Measurements from ENCODE around the gene ACYP2.

The ACYP2 gene

DNA sequence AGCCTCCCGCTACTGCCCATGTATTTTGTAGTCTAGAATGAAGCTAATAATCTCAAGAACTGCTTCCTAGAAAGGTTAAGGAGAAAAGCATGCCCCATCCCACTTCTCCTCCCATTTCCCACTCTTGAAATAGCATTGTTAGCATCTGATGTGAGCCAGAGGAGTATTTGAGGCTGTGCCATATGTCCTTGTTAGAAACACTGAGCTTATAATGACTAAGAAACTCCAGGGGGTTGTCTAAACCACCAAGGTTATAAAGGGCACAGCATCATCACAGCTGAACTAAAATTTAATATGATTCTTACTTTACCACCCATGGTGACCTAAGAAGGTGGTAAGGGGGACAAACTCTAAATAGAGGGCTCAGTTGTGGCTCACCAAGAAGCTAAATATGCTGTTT, 124.0 kb downstream of the ACYP2 start:
- no peak for DNase-seq (ENCODE audit: low spot score)
- TF ChIP-seq, protein P1, sequence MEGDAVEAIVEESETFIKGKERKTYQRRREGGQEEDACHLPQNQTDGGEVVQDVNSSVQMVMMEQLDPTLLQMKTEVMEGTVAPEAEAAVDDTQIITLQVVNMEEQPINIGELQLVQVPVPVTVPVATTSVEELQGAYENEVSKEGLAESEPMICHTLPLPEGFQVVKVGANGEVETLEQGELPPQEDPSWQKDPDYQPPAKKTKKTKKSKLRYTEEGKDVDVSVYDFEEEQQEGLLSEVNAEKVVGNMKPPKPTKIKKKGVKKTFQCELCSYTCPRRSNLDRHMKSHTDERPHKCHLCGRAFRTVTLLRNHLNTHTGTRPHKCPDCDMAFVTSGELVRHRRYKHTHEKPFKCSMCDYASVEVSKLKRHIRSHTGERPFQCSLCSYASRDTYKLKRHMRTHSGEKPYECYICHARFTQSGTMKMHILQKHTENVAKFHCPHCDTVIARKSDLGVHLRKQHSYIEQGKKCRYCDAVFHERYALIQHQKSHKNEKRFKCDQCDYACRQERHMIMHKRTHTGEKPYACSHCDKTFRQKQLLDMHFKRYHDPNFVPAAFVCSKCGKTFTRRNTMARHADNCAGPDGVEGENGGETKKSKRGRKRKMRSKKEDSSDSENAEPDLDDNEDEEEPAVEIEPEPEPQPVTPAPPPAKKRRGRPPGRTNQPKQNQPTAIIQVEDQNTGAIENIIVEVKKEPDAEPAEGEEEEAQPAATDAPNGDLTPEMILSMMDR (IDR thresholded peaks at IDR 0.05; ENCODE audit: borderline replicate concordance, control extremely low read depth, extremely low read depth, insufficient read depth, missing control alignments) = no peak
- in situ Hi-C loops (cut with MboI; ENCODE audit: low sequenced_read_pairs, unreplicated experiment) = no loop called here

DNA sequence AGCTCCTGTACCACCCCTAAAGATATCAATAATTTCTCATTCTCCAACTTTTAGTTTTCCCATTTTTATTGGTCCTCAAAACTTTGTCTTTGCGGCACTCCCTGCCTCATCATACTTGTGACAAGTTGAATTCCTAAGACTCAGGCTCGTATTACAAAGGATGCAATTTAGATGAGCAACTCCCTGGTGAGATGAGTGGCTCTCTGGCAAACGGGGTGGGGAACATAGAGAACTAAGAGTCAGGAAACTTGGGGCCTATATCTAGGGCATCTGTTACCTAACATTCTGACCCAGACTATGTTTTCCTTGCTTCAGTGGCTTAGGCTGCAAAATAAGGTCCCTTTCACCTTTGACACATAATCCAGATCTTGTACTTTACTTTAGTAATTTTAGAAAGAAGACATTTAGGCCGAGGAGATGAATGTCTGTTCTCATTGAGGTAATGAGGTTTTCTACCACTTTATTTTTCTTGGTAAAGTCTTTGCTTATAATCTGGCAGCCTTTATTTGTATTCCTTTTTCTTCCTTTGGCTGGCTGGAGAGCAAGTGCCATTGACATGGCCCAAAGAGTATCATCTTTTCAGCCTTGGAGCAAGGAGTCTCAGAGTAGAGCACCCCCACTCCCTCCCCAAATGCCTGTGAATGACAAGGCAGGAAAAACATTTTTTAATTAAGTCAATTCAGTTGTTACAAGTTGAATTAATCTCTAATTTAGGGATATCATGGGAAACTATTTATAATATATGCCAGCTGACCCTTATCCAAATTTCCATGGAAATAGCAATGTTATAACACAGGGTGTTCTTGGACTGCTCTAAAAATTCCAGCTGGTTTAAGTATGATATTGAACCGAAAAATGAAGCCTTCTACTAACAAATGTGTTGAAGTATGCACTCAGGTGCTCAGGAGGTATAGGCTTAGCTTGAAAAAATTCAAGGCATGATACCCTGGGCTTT, 125.4 kb downstream of the ACYP2 start:
- DNase-seq (ENCODE audit: low spot score) = no peak
- in situ Hi-C loops (cut with MboI; ENCODE audit: low sequenced_read_pairs, unreplicated experiment) = no loop called here
- TF ChIP-seq, protein P1 (IDR thresholded peaks at IDR 0.05; ENCODE audit: borderline replicate concordance, control extremely low read depth, extremely low read depth, insufficient read depth, missing control alignments) = no peak

DNA sequence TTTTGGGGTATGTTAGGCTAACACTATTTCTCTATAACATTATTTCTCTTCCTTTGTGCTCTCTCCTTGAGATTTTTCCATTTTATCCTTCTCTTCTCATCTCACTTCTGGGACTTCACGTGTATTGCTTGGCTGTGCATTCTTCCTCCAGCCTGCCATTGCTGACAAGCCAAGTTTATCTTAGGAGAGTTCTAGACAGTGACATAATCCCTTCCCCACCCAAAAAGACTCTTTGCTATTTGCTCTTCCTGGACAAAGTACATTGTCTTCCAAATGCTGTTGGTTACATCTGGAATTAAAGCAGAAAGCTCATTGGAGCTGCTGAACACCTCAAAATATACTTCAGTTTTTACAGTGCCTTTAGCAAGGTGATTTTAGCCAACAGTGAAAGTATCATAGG, 131.7 kb downstream of the ACYP2 start:
- in situ Hi-C loops (cut with MboI; ENCODE audit: low sequenced_read_pairs, unreplicated experiment) = no loop called here
- no peak for DNase-seq (ENCODE audit: low spot score)
- TF ChIP-seq, protein P1 (IDR thresholded peaks at IDR 0.05; ENCODE audit: borderline replicate concordance, control extremely low read depth, extremely low read depth, insufficient read depth, missing control alignments) = no peak

DNA sequence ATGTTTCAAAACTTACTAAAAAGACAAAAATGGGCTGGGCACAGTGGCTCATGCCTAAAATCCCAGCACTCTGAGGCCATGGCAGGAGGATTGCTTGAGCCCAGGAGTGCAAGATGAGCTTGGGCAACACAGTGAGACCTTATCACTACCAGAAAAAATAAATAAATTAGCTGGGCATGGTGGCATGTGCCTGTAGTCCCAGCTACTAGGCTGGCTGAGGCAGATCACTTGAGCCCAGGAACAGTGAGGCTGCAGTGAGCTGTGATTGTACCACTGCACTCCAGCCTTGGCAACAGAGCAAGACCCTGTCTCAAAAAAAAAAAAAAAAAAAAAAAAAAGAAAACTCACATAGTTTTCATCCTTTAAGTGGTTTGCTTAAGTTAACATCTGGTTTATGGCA, 134.2 kb downstream of the ACYP2 start:
- in situ Hi-C loops (cut with MboI; ENCODE audit: low sequenced_read_pairs, unreplicated experiment) = no loop called here
- TF ChIP-seq, protein P1 (IDR thresholded peaks at IDR 0.05; ENCODE audit: borderline replicate concordance, control extremely low read depth, extremely low read depth, insufficient read depth, missing control alignments) = no peak
- DNase-seq (ENCODE audit: low spot score) = no peak

DNA sequence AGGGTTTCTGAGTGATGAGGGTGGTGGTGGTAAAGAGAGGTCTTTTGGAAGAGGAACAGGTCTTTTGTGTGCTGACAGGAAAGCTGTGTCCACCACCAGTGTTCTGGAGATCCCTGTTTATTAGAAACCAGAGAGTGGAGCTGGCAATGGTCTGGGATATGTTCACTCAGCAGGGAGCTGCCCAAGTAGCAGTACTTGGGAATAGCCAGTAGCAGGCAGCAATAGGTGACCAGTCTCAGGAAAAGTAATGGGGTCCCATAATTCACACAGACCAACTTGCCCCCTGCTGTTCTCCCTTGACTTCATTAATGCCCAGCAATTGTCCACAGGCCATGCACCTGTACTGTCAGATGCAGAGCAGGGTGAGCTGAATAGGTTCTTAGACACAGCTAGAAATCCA, 138.8 kb downstream of the ACYP2 start:
- TF ChIP-seq, protein P1 (IDR thresholded peaks at IDR 0.05; ENCODE audit: borderline replicate concordance, control extremely low read depth, extremely low read depth, insufficient read depth, missing control alignments) = no peak
- in situ Hi-C loops (cut with MboI; ENCODE audit: low sequenced_read_pairs, unreplicated experiment) = no loop called here
- DNase-seq (ENCODE audit: low spot score) = no peak

DNA sequence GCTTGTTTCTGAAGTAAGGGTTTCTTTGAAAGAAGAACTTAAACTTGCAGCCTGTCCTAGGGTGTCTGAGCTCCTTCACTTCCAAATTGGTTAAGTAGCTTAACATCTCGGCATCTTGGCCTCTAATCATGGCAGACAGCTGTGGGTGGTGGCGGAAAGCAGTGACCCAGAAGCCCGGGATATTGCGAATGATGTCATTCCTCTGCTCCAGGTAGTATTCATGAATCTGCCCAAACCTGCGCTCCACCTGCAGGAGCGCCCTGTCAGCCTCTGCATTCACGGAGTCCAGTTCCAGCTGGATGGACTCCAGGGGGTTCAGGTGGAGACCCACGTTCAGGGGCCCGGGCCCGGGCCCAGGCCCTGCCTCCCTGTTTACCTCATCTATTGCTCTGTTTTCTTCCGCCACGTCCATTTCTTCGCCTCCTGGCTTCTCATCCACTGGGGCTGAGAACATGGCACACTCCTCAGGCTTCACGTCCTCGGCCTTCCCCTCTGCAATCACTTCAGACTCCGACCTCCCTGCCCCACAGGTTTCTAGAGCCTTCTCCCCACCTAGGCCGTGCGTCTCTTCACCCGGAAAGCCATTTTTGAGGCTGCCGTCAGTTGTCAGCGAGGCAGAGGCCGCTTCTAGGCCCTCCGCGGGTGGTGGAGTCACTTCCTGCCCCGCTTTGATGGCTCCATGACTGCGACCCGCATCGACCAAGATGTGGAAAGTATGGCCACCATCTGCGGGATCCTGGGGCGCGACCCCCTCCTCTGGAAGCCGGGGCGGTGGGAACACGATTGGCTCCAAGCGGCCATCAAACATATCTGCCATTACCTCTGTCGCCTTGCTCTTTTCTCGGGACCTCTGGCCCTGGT, 140.0 kb downstream of the ACYP2 start:
- in situ Hi-C loops (cut with MboI; ENCODE audit: low sequenced_read_pairs, unreplicated experiment) = no loop called here
- TF ChIP-seq, protein P1 (IDR thresholded peaks at IDR 0.05; ENCODE audit: borderline replicate concordance, control extremely low read depth, extremely low read depth, insufficient read depth, missing control alignments) = no peak
- no peak for DNase-seq (ENCODE audit: low spot score)

Measured in GM13976 (cell line).